ENCODE data around the gene MFSD11.
A peak's percentile ranks its signal among the peaks of the same experiment; 100 is the strongest.
"Not testable (repeated sequence)": the region's sequence is repeated elsewhere in the genome, so short reads cannot be mapped to it uniquely, and the experiment has no call there.

The MFSD11 gene

DNA sequence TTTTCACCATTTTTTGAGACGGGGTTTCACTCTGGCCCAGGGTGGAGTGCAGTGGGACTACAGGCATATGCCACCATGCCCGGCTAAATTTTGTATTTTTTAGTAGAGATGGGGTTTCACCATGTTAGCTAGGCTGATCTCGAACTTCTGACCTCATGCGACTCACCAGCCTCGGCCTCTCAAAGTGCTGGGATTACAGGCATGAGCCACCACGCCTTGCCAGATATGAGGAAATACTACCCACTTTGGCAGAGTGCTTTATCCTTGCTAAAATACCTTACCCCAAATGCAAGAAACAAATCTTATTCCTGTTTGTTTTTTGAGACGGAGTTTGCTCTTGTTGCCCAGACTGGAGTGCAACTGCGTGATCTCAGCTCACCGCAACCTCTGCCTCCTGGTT, 67.4 kb downstream of the MFSD11 start:
- no peak for DNase-seq

DNA sequence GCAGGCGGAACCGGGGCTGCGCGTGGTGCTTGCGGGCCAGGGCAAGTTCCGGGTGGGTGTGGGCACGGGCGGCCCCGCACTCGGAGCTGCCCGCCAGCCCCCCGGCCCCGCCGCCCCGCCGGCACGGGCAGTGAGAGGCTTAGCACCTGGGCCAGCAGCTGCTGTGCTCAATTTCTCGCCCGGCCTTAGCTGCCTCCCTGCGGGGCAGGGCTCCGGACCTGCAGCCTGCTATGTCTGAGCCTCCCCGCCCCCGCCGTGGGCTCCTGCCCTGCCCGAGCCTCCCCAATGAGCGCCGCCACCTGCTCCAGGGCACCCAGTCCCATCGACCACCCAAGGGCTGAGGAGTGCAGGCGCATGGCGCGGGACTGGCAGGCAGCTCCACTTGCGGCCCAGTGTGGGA, 68.2 kb downstream of the MFSD11 start:
- not testable (repeated sequence) for DNase-seq

DNA sequence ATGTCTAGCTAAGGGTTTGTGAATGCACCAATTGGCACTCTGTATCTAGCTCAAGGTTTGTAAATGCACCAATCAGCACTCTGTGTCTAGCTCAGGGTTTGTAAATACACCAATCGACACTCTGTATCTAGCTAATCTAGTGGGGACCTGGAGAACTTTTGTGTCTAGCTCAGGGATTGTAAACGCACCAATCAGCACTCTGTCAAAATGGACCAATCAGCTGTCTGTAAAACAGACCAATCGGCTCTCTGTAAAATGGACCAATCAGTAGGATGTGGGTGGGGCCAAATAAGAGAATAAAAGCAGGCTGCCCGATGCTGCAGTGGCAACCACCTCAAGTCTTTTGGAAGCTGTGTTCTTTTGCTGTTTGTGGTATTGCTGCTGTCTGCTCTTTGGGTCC, 68.8 kb downstream of the MFSD11 start:
- not testable (repeated sequence) for DNase-seq

DNA sequence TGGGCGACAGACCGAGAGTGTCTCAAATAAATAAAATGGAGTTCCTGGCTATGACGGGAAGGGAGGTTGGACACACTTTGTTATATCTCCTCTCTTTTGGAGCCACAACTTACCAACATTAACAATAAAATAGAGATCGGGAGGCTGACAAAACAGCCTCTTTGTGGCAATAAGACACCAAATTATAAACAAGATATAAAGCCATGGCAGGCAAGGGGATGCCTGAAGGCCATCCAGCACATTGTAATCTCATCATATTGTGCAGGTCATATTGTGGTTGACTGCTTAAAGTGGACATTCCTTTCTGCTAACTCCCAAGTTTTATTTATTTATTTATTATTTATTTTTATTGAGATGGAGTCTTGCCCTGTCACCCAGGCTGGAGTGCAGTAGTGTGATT, 70.4 kb downstream of the MFSD11 start:
- DNase-seq, result no peak

DNA sequence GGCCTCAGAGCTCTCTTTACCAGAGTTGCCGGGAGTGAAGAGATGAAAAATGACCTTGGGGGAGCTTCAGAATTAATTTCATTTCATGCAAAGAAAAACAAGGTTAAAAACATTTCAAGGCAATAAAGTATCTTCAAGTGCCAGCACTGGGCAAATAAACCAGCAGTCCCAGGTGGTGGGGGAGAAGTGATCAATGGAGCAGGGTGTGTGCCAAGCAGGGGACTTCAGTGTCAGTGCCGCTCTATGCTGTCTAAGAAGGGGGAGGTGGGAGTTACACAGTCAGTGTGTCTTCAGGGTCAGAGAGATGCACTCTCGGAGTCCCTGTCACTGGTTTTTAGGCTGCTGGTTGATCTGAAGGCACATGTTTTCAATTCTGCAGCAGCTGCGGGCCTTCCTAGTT, 73.0 kb downstream of the MFSD11 start:
- DNase-seq, result no peak

DNA sequence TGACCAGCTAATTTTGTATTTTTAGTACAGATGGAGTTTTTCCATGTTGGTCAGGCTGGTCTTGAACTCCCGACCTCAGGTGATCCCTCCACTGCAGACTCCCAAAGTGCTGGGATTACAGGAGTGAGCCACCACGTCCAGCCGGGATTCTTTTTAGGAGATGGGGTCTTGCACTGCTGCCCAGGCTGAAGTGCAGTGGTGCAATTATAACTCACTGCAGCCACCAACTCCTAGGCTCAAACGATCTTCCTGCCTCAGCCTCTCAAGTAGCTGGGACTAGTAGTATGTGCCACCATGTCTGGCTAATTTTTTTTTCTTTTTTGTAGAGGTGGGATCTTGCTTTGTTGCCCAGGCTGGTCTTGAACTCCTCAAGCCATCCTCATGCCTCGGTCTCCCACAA, 73.9 kb downstream of the MFSD11 start:
- DNase-seq, result no peak

DNA sequence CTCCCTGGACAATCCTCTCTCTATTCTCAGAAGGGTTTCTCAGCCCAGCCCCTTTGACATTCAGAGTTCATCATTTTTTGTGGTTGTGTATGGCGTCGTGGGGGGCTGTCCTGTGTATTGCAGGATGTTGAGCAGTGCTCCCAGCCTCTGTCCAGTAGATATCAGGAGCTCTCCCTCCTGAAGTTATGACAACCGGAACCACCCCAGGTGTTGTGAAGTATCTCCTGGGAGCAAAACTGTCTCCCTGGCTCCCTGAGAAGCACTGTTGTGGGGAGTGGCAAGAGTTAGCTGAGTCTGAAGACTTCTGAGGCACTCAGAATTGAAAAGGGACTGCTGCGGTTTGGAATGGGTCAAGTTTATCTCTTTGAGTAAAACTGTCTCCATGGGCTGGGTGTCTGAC, 74.3 kb downstream of the MFSD11 start:
- no peak for DNase-seq

DNA sequence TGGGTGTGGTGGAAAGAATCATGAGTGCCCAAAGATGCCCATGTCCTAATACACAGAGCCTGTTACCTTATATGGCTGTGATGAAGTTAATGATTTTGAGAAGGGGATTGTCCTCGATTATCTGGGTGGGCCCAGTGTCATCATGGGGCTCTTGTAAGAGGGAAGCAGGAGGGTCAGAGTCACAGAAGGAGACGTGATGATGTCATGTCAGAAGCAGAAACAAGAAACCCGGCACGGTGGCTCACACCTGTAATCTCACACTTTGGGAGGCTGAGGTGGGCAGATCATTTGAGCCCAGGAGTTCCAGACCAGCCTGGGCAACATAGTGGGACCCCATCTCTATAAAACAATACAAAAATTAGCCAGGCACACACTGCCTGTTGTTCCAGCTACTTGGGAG, 75.0 kb downstream of the MFSD11 start:
- DNase-seq, result no peak

DNA sequence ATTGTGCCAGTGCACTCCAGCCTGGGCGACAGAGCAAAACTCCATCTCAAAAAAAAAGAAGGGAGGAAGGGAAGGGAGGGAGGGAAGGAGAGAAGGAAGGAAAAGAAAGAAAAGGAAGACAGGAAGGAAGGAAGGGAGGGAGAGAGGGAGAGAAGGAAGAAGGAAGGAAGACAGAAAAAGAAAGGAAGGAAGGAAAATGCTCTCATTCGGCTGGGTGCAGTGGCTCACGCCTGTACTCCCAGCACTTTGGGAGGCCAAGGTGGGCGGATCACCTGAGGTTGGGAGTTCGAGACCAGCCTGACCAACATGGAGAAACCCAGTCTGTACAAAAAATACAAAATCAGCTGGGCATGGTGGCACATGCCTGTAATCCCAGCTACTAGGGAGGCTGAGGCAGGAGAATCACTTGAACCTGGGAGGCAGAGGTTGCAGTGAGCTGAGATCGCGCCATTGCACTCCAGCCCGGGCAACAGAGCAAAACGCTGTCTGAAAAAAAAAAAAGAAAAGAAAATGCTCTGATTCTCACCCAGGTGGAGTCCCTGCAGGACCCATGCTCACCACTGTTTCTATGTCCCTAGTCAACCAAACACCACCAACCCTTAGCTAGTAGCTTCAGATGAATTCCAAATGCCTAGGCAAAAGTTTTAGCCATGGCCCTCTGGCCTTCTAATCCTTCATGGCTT, 78.1 kb downstream of the MFSD11 start:
- not testable (repeated sequence) for DNase-seq

DNA sequence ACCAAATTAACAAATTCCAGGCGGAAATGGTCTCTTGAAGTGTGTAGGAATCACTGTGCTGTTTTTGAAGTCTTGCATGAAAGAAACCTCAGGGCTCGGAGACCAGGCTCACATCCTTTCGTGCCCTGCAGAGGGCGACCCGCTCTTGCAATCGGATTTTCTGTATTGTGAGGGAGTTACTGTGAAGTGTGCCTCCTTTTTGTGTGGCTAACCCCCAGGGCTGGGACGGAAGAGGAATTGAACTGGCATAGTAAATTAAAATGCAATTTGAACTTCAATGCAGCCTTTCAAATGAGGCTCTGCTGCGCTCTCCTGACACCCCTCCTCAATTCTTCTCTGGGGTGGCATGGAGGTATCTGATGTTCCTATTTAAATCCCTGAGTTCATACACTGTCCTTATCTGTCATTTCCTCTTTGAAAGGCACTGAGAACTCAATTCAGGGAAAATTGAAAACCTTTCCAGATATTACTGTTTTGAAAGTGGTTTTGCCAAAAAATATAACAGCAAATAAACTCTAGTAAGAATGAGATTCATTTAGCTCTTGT, 78.7 kb downstream of the MFSD11 start:
- peak; percentile 76 for DNase-seq

DNA sequence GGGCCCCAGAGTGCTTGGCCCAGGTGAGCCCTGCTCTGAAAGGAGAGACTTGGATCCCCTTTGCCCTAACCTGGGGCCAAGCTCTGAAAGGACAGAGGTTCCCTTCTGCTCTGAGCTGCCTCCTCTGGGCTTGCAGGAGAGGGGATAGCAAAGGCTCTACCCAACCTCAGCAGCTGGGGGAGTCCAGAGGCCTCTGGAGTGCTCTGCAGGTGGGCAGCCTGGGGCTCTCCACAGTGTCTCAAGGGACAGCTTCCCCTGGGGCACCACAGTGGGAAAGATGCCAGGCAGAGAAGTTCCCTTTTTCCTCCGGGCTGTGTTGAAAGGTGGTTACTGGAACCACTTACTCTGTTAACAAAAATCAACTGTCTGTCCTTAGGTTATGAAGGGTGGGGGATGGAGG, 82.1 kb downstream of the MFSD11 start:
- no peak for DNase-seq

DNA sequence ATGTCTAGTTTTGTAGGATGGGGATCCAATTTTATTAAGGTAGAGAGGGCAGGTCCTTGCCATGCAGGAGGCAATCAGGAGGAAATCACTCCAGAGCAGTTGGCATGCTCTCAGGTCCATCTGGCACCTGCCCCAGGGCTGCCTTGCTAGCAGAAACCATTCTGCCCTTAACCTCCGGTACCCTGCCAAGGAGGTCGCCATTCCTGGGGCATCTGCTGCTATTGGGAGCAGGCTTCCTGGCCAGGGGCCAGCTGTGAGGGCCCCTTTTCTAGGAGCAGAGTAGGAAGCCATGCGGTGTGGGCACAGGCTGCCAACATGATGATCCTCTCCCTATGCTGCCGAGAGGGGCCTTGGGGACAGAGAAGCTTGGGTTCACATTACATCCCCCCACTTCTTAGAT, 82.6 kb downstream of the MFSD11 start:
- no peak for DNase-seq

DNA sequence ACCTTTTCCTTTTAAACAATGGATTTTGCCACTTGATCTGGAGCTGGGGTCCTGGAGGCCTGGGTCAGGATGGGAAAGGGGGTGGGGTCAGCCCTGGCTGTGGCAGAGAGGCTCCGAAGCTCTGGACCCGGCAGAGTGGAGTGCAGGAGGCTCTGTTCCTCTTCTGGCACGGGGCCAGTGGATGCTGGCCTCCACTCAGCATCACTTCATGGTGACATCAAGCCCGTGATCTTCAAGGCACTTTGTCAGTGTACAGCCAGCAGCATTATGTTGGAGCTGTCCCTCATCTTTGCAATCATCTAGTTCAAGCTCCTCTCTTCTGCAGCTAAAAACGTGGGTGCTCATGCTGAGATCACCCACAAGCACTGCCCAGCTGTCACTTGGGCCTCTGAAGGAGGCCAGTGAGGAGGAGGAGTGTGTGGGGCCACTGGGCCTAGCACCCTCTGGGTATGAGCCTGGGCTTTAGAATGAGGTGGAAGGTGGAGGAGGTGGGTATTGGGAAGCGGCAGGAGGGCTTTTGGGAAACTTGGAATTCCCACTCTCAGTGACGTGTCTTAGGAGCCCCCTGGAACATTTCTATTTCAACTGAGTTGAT, 84.4 kb downstream of the MFSD11 start:
- DNase-seq, result no peak

DNA sequence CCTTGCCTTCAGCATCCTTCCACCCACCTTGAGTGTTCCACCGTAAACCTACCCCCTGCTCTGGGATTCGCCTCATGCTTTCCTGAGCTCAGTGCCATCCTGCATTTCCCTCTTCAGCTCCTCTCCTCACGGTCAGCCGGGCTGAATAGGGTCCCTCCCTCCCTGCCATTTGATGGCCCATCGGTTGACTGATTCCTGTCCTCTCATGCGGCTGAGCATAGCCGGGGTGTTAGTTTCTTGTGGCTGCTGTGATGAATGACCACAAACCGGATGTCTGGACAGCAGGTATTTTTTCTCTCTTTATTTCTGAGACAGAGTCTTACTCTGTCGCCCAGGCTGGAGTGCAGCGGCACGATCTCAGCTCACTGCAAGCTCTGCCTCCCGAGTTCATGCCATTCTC, 86.2 kb downstream of the MFSD11 start:
- DNase-seq, result no peak

DNA sequence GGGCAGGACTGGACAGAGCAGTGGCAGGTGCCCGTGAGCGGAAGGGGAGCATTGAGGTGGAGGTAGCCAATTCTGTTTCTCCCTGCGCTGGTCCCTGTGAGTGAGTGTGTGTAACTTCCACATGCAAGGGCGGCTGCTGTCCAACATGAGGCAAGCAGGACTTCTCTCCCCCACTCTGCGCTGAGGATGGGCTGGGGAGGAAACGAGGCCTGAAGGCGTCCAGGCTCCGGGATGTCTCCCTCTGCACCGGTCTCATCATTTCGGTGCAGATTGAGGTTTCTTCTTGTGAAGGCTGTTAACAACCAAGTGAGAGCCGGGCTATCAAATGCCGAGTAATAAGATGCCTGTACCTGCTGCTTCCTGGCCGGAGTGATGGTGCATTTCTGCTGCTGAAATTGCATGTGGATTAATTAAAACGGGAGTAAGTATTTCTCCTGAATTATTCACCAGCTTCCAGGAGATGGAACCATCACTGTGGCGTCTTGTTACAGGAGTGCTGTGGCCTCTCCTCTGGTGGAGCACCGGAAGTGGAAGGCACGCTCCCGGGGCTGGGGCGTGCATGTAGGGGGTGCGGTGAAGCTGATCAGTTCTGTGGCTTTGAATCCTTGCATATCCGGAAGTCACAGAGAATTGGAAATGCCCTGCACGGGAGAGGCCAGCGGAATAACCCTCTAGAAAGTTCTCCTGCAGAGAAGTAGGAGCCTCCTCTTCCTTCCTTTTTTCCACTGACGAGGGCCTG, 88.6 kb downstream of the MFSD11 start:
- DNase-seq, result peak; percentile 16

DNA sequence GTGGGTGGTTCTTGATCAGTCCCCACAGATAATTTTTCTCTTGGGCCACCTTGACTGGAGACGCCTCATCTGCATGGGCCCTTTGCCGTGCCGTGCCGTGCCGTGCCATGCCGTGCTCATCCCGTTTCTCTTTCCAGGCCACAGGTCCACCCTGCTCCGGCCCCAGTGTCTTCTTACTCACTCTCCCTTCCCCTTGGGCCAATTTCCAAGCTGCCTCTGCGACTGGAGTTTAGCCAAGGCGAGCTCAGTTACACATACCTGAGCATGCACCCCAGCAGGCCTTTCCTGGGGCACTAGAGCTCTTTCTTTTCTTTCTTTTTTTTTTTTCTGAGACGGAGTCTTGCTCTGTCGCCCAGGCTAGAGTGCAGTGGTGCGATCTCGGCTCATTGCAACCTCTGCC, 89.8 kb downstream of the MFSD11 start:
- no peak for DNase-seq
